ENCODE data around the gene OSBPL2. TPM values are rescaled to one million over a fixed set of nuclear protein-coding genes. Genes with fewer than 3 reads are reported as not detected.

The OSBPL2 gene
- total and polyA plus RNA-seq, 11 donors: 20.0 to 57.9 (median 38.3) TPM

DNA sequence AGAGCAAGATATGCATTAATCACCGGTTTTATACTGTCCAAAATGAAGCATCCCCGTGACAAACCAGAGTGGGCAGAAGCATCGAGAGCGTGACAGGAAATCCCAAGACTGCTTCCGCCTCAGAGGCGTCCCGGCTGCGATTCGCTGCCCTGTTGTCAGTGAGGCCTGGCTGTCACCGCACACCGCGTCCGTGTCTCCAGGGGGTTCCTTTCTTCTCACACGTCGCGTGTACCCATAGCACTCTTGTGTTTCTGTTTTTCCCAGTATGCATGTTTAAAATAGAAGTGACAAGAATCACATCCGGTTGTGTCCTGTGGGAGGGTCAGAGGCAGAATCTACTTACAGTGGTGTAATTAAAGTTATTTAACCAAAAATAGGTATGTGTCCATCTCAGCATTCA lies 56.2 kb downstream of the OSBPL2 start:
- no peak for TF ChIP-seq POLR2A (IDR thresholded peaks at IDR 0.05)
- TF ChIP-seq, protein P1, sequence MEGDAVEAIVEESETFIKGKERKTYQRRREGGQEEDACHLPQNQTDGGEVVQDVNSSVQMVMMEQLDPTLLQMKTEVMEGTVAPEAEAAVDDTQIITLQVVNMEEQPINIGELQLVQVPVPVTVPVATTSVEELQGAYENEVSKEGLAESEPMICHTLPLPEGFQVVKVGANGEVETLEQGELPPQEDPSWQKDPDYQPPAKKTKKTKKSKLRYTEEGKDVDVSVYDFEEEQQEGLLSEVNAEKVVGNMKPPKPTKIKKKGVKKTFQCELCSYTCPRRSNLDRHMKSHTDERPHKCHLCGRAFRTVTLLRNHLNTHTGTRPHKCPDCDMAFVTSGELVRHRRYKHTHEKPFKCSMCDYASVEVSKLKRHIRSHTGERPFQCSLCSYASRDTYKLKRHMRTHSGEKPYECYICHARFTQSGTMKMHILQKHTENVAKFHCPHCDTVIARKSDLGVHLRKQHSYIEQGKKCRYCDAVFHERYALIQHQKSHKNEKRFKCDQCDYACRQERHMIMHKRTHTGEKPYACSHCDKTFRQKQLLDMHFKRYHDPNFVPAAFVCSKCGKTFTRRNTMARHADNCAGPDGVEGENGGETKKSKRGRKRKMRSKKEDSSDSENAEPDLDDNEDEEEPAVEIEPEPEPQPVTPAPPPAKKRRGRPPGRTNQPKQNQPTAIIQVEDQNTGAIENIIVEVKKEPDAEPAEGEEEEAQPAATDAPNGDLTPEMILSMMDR (IDR thresholded peaks at IDR 0.05): no peak
- ATAC-seq: no peak
- Histone ChIP-seq H3K4me3 (no peak overlapping the region), H3K27me3 (no peaks in the 10 kb centered on the region), H3K36me3 (peaks cover 0 to 89% (median 75%) of the 10 kb centered on the region in 9 donors), H3K4me1 (peaks cover 0 to 5% (median 0%) of the 10 kb centered on the region in 12 donors), H3K27ac (no peak overlapping the region), H3K9me3 (no peaks in the 10 kb centered on the region)
- intact Hi-C loops (cut with DNase I): loop anchor here in 1 of 10 donors (10.0 kb wide), 1 partner anchor 200 kb away; no protein-coding TSS in a partner anchor
- no peak for DNase-seq
- 64 to 76% (median 69%) methylated on average over 17 of the region's 17 CpGs for WGBS, 4 donors

DNA sequence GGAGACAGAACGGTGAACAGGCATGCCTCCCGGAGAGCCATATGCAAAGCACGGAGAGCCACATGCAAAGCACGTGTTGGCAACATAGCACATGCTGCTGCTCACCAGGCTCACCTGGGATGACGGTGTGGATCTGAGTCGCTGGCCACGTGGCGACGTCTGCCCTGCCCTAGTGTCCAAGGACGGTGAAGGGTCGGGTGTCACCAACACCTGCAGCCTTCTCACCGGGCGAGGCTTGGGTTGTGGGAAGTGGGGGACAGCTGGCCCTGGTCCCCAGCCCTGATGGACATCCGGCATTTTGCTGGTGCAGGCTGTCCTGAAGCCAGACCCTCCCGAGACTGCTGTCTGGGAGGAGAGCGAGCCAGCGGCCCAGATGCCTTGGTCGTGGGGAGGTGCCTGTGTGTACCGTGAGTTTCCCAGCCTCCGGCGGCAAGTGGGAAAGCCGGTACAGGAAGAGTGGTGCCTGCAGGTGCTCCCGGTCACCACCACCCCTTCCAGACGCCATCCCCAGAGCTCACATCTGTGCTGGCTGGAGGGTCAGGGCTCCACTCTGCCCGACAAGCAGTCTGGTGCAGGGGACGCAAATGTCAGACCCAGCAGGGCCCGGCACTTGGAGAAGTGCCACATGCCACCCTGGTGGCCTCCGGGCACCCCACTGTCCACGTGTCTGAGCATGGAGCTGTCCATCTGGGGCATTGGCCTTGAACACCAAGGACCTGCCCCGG lies 58.6 kb downstream of the OSBPL2 start:
- peaks cover 0 to 8% (median 0%) of the 10 kb centered on the region in 12 donors for H3K4me1 ChIP-seq
- no peaks in the 10 kb centered on the region for H3K27me3 ChIP-seq
- intact Hi-C loops (cut with DNase I): loop anchor here in 1 of 10 donors (10.0 kb wide), 1 partner anchor 198 kb away; no protein-coding TSS in a partner anchor
- peak overlapping the region in 4 of 12 donors; percentile 4 to 39 (median 20) for H3K27ac ChIP-seq
- no peak overlapping the region for H3K4me3 ChIP-seq
- peaks cover 0 to 65% (median 53%) of the 10 kb centered on the region in 9 donors for H3K36me3 ChIP-seq
- ATAC-seq (peak in 2 of 4 donors; percentile 5 to 12), DNase-seq (peak in 2 of 5 donors; percentile 47 to 58)
- 81 to 89% (median 84%) methylated on average over 25 to 30 of the region's 30 CpGs for WGBS, 4 donors
- TF ChIP-seq, protein P1 (IDR thresholded peaks at IDR 0.05): no peak
- TF ChIP-seq POLR2A (IDR thresholded peaks at IDR 0.05): no peak
- no peaks in the 10 kb centered on the region for H3K9me3 ChIP-seq

DNA sequence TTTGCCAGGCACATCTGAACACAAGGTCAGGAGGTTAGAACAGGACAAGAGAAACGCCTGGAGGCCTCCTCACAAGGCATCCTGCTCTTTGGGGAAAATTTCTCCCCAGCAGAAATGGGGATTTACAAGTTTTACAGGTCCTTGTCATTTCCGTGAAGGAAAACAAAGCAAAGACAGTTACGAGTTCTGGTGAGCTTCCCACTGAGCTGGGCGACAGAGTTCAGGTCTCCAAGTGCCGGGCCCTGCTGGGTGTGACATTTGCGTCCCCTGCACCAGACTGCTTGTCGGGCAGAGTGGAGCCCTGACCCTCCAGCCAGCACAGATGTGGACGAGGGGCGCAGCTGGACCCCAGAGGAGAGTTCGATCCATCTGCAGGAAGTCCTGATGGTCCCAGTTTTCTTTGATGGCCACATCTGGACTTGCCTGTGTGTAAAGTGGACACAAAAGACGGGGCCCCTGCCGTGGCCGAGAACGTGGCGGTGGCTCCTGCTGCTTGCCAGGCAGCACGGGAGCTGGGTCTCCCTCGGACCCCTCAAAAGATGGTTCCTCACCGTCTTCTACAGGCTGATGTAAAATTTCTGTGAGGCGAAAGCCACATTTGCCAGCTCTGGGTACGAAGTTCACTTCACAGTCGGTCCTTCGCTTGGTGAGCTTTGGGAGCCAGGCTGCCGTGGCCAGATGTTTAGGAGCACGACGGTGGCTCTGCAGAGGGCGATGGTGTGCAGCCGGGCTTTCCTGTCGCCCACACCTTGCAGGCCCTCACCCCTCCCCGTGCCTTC lies 59.3 kb downstream of the OSBPL2 start:
- no peak overlapping the region for H3K4me3 ChIP-seq
- H3K27me3 ChIP-seq: no peaks in the 10 kb centered on the region
- WGBS, 4 donors: 84 to 87% (median 86%) methylated on average over 24 to 29 of the region's 29 CpGs
- ATAC-seq (no peak), DNase-seq (peak in 1 of 5 donors; percentile 58)
- peaks cover 0 to 8% (median 0%) of the 10 kb centered on the region in 12 donors for H3K4me1 ChIP-seq
- no peaks in the 10 kb centered on the region for H3K9me3 ChIP-seq
- TF ChIP-seq POLR2A (IDR thresholded peaks at IDR 0.05): no peak
- TF ChIP-seq, protein P1 (IDR thresholded peaks at IDR 0.05): no peak
- intact Hi-C loops (cut with DNase I): loop anchor here in 1 of 10 donors (10.0 kb wide), 1 partner anchor 197 kb away; no protein-coding TSS in a partner anchor
- peaks cover 0 to 57% (median 46%) of the 10 kb centered on the region in 9 donors for H3K36me3 ChIP-seq
- peak overlapping the region in 3 of 12 donors; percentile 18 to 39 (median 27) for H3K27ac ChIP-seq
